AG04450 (cell line): ENCODE measurements around the gene THRSP. TPM values are rescaled to one million over a fixed set of nuclear protein-coding genes. Genes with fewer than 3 reads are reported as not detected.
A peak's percentile ranks its signal among the peaks of the same experiment; 100 is the strongest.

Experiments used
- CTCF ChIA-PET: fragments of 300-600, 350-600 bp; formaldehyde crosslinking; extraction: SDS; loops from one replicate; lab custom pipeline; 2022; ENCODE audit warnings: antibody characterized with exemption, inconsistent platforms; lab: Charles Lee
- POLR2A ChIA-PET: fragments of 350-600 bp; formaldehyde crosslinking; extraction: SDS; loops from one replicate; lab custom pipeline; 2021; ENCODE audit warnings: antibody characterized with exemption, inconsistent platforms; lab: Yijun Ruan, JAX
- DNase-seq: peaks from one replicate; pipeline ENCODE4 v3.0.0-alpha.2; 2011; ENCODE audit warnings: low read depth, low spot score
- H3K27ac ChIP-seq: one replicate; pipeline ENCODE4 v1.5.1; 2012; ENCODE audit warnings: low read depth, low read length, control low read depth
- H3K27me3 ChIP-seq: one replicate; pipeline ENCODE4 v1.6.0; 2012; ENCODE audit warnings: low read length; ENCODE audit not compliant: control insufficient read depth, insufficient read depth
- H3K4me3 ChIP-seq: 2 replicates; pipeline ENCODE4 v1.5.1; 2011; ENCODE audit warnings: mild to moderate bottlenecking, low read depth, low read length, control low read depth
- H3K9me3 ChIP-seq: 2 replicates; pipeline ENCODE4 v1.5.1; 2012; ENCODE audit warnings: low read length; ENCODE audit not compliant: control insufficient read depth, insufficient read depth
- polyA plus RNA-seq: library from polyadenylated mRNA; depleted of rRNA; stranded (reverse); fragments of >200 nt; gene quantifications from 2 replicates; pipeline ENCODE4 v1.2.3, GENCODE V29; 2011
- TF ChIP-seq, protein P1 (sequence below): IDR thresholded peaks from 2 replicates; pipeline ENCODE4 v1.5.1; 2011; ENCODE audit warnings: low read depth, low read length, control low read depth, inconsistent platforms

Gene THRSP
- polyA plus RNA-seq, 1 experiment: not detected

DNA sequence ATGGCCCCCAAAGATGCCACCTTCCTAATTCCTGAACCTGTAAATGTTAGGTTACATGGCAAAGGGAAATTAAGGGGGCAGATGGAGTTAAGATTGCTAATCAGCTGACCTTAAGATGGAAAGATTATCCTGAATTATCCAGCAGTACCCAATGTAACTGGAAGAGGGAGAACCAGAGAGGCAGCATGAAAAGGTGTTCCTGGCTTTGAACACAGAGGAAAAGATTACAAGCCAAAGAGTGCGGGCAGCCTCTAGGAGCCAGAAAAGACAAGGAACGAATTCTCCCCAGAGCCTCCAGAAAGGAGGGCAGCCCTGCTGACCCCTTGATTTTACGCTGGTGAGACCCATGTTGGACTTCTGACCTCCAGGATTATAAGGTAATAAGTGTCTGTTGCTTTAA is 15.1 kb upstream of the THRSP start:
- TF ChIP-seq, protein P1, sequence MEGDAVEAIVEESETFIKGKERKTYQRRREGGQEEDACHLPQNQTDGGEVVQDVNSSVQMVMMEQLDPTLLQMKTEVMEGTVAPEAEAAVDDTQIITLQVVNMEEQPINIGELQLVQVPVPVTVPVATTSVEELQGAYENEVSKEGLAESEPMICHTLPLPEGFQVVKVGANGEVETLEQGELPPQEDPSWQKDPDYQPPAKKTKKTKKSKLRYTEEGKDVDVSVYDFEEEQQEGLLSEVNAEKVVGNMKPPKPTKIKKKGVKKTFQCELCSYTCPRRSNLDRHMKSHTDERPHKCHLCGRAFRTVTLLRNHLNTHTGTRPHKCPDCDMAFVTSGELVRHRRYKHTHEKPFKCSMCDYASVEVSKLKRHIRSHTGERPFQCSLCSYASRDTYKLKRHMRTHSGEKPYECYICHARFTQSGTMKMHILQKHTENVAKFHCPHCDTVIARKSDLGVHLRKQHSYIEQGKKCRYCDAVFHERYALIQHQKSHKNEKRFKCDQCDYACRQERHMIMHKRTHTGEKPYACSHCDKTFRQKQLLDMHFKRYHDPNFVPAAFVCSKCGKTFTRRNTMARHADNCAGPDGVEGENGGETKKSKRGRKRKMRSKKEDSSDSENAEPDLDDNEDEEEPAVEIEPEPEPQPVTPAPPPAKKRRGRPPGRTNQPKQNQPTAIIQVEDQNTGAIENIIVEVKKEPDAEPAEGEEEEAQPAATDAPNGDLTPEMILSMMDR: no peak
- DNase-seq: no peak
- H3K27me3 ChIP-seq: no peaks in the 10 kb centered on the region
- H3K4me3 ChIP-seq: no peak overlapping the region
- CTCF ChIA-PET: interaction anchor here (0.7 to 1.2 kb wide), 3 partner anchors 9 to 536 kb away, joined by 3 to 11 read pairs (median 3); no protein-coding TSS in a partner anchor
- H3K27ac ChIP-seq: no peak overlapping the region
- H3K9me3 ChIP-seq: no peaks in the 10 kb centered on the region
- POLR2A ChIA-PET: interaction anchor here (0.6 kb wide), 1 partner anchor 125 kb away, joined by 3 read pairs; no protein-coding TSS in a partner anchor

GRCh38 chr11:78049348-78049747 is 14.3 kb upstream of the THRSP start:
- CTCF ChIA-PET: interaction anchor here (0.7 to 1.0 kb wide), 2 partner anchors 10 to 537 kb away, joined by 3 to 11 read pairs; no protein-coding TSS in a partner anchor
- POLR2A ChIA-PET: no interaction called here

DNA sequence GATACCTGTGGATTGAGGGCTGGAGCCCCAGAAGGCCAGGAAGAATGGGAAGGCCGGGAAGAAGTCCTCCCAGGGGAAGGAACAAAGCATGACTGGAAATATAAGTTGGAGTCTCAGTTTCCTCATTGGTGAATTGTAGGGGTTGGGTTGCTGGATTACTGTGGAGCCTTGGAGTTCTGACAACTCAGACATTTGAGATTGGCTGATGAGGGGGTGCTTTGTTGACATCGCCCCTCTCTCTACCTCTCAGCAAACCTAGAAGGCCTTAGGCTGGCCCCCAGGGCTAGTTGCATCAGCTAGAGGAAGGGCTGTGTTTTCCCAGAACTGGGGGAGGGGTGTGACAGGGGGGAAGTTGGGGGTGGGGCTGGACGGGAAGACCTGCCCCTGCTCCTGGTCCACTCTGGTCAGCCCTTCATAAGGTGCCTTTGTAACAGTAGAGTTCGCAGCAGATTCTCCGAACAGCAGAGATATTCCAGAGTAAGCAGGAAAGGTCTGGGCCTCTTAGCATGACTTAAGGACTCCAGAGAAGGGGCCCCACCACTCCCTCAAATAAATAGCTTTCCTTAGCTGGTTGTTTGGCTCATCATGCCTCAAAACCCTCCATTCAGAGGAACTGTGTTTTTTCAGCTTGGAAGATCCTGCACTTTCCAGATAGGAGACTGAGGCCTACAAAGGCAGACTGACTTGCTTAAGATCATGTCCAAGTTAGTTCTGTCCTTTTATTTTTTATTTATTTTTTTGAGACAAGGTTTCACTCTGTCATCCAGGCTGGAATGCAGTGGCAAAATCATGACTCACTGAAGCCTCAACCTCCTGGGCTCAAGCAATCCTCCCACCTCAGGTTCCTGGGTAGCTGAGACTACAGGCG is 12.5 kb upstream of the THRSP start:
- H3K9me3 ChIP-seq: no peaks in the 10 kb centered on the region
- no peak for DNase-seq
- TF ChIP-seq, protein P1: no peak
- CTCF ChIA-PET: interaction anchor here (0.6 to 1.4 kb wide), 2 partner anchors 51 to 513 kb away, joined by 3 to 4 read pairs; no protein-coding TSS in a partner anchor
- POLR2A ChIA-PET: interaction anchor here (0.7 kb wide), 1 partner anchor 12 kb away, joined by 3 read pairs; the partner anchor contains the start of gene THRSP
- H3K27me3 ChIP-seq: no peaks in the 10 kb centered on the region
- peak overlapping the region; percentile 94 for H3K27ac ChIP-seq
- no peak overlapping the region for H3K4me3 ChIP-seq

More at GRCh38 chr11:78049348-78049747, 14.3 kb upstream of the THRSP start:
- Histone ChIP-seq H3K4me3 (no peak overlapping the region), H3K9me3 (no peaks in the 10 kb centered on the region), H3K27me3 (no peaks in the 10 kb centered on the region), H3K27ac (no peak overlapping the region)
- no peak for DNase-seq
- TF ChIP-seq, protein P1: no peak

DNA sequence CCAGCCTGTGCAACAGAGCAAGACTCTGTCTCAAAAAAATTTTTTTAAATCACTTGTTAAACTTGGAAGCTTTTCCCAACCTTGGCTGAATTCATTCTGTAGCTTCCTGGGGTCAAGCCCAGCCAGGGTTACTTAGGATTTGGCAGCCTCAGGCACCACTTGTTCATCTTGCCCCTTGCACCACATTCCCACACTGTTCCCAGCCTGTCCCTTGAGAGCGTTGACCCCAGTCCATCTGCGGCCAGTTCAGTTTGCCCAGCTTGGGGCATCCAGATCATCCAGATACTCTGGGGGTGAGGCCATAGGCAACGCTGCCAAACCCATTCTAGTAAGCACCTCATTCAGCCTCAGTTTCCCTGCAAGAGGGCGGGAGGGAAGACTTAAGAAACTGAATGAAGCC is 8.7 kb upstream of the THRSP start:
- H3K9me3 ChIP-seq: no peaks in the 10 kb centered on the region
- CTCF ChIA-PET: interaction anchor here (2.1 kb wide), 1 partner anchor 9 kb away, joined by 10 read pairs; no protein-coding TSS in a partner anchor
- TF ChIP-seq, protein P1: no peak
- POLR2A ChIA-PET: no interaction called here
- H3K27me3 ChIP-seq: no peaks in the 10 kb centered on the region
- no peak for DNase-seq
- H3K27ac ChIP-seq: no peak overlapping the region
- no peak overlapping the region for H3K4me3 ChIP-seq

DNA sequence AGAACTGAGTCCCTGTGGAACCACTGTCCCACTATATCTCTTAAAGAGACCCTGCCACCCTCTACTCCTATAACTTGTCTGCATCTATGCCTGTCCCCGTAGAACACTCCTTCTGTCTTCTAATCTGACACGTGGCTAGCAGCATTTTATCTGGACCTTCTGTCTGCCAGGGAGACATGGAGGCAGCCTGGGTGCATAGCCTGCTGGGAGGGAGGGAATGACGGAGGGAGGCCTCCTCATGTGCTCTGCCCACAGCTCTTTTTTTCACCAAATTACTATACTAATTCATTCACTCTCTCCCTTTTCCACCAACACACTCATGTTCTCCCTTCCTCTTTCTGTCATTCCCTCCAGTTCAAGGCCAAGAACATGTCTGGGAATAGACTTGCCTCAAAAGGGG is 7.6 kb upstream of the THRSP start:
- ChIA-PET POLR2A (no interaction called here), CTCF (interaction anchor here (1.7 kb wide), 1 partner anchor 10 kb away, joined by 6 read pairs; no protein-coding TSS in a partner anchor)
- Histone ChIP-seq H3K4me3 (no peak overlapping the region), H3K27ac (no peak overlapping the region), H3K27me3 (no peaks in the 10 kb centered on the region), H3K9me3 (no peaks in the 10 kb centered on the region)
- TF ChIP-seq, protein P1: no peak
- DNase-seq: no peak
